ENCODE results near the gene NR1H2.
"Not testable (repeated sequence)": the region's sequence is repeated elsewhere in the genome, so short reads cannot be mapped to it uniquely, and the experiment has no call there.

The NR1H2 gene

DNA sequence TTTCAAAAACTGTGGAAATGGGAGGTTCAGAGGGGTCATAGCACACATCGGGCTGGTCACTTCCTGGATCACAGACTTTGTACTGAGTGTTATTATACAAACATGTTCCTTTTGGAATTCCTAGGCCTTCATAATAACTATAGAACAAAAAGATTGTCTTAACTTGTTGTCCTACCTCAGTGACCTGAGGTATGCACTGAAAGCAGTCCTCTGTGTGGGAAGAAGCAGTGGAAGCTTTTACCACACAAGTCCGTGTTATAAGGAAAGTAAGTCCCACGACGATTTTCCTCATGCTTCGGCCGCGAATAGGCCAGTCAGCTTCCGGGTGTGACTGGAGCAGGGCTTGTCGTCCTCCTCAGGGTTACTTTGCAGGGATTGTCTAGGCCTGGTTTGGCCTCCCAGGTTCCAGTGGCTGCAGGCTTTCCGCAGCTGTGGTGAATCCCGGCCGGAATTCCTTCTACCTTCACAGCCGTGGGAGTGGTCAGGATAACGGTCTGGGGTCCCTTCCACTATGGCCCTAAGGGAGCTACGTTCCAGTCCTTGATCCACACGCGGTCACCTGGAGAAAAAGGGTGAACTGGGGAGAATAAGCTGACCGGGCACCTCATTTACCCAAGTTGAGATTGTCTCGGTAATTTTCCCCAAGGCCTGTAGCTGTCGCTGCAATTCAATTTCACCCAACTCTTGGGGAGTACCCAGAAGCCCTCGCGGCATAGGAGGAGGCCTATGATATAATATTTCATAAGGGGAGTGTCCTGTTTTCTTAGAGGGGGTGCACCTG, 26.8 kb upstream of the NR1H2 start:
- no peak for ATAC-seq
- TF ChIP-seq RARB (CRISPR knock-in tag; IDR thresholded peaks at IDR 0.05), result no peak
- TF ChIP-seq CSDC2 (CRISPR knock-in tag; IDR thresholded peaks at IDR 0.05), result no peak
- TF ChIP-seq ISL1 (CRISPR knock-in tag; IDR thresholded peaks at IDR 0.05), result no peak
- TF ChIP-seq TSHZ2 (CRISPR knock-in tag; IDR thresholded peaks at IDR 0.05), result no peak
- TF ChIP-seq SNAI2 (CRISPR knock-in tag; IDR thresholded peaks at IDR 0.05), result no peak
- TF ChIP-seq ZNF565 (CRISPR knock-in tag; conservative IDR thresholded peaks at IDR 0.05; ENCODE audit: low read depth), result no peak
- TF ChIP-seq CSRNP3 (CRISPR knock-in tag; IDR thresholded peaks at IDR 0.05), result no peak
- no peak for TF ChIP-seq GLIS3 (CRISPR knock-in tag; IDR thresholded peaks at IDR 0.05)
- TF ChIP-seq TOX (CRISPR knock-in tag; IDR thresholded peaks at IDR 0.05; ENCODE audit: borderline replicate concordance), result no peak
- TF ChIP-seq ESRRG (CRISPR knock-in tag; IDR thresholded peaks at IDR 0.05), result no peak
- TF ChIP-seq, protein P1, sequence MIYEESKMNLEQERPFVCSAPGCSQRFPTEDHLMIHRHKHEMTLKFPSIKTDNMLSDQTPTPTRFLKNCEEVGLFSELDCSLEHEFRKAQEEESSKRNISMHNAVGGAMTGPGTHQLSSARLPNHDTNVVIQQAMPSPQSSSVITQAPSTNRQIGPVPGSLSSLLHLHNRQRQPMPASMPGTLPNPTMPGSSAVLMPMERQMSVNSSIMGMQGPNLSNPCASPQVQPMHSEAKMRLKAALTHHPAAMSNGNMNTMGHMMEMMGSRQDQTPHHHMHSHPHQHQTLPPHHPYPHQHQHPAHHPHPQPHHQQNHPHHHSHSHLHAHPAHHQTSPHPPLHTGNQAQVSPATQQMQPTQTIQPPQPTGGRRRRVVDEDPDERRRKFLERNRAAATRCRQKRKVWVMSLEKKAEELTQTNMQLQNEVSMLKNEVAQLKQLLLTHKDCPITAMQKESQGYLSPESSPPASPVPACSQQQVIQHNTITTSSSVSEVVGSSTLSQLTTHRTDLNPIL (CRISPR knock-in tag; IDR thresholded peaks at IDR 0.05; ENCODE audit: low read depth), result no peak
- TF ChIP-seq PPARA (CRISPR knock-in tag; IDR thresholded peaks at IDR 0.05; ENCODE audit: borderline replicate concordance), result no peak
- TF ChIP-seq, protein P2, sequence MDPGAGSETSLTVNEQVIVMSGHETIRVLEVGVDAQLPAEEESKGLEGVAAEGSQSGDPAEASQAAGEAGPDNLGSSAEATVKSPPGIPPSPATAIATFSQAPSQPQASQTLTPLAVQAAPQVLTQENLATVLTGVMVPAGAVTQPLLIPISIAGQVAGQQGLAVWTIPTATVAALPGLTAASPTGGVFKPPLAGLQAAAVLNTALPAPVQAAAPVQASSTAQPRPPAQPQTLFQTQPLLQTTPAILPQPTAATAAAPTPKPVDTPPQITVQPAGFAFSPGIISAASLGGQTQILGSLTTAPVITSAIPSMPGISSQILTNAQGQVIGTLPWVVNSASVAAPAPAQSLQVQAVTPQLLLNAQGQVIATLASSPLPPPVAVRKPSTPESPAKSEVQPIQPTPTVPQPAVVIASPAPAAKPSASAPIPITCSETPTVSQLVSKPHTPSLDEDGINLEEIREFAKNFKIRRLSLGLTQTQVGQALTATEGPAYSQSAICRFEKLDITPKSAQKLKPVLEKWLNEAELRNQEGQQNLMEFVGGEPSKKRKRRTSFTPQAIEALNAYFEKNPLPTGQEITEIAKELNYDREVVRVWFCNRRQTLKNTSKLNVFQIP (CRISPR knock-in tag; IDR thresholded peaks at IDR 0.05; ENCODE audit: borderline replicate concordance, low read depth), result no peak
- TF ChIP-seq ZC3H10 (CRISPR knock-in tag; IDR thresholded peaks at IDR 0.05), result no peak

DNA sequence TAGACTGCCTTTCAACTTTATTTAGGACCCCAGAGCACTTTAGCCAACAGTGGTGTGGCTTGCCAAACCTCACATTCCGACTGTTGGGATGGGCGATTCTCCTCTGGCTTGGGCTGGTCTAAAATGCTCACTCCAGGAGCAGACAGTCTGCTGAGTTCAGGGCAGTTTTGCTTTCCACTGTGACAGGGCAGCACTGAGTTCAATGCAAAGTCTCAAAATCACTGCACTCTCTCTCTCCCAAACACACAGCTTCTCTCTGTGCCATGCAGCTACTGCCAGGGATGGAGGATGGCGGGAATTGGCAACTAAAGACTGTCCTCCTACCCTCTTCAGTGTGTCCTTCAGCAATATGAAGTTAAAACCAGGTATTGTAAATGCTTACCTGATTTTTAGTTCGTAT, 24.0 kb upstream of the NR1H2 start:
- TF ChIP-seq CSRNP3 (CRISPR knock-in tag; IDR thresholded peaks at IDR 0.05), result no peak
- TF ChIP-seq TSHZ2 (CRISPR knock-in tag; IDR thresholded peaks at IDR 0.05), result no peak
- no peak for TF ChIP-seq ISL1 (CRISPR knock-in tag; IDR thresholded peaks at IDR 0.05)
- no peak for TF ChIP-seq PPARA (CRISPR knock-in tag; IDR thresholded peaks at IDR 0.05; ENCODE audit: borderline replicate concordance)
- no peak for TF ChIP-seq ZFP30 (CRISPR knock-in tag; IDR thresholded peaks at IDR 0.05)
- no peak for TF ChIP-seq CSDC2 (CRISPR knock-in tag; IDR thresholded peaks at IDR 0.05)
- TF ChIP-seq ZFP3 (CRISPR knock-in tag; IDR thresholded peaks at IDR 0.05), result no peak
- TF ChIP-seq, protein P2 (CRISPR knock-in tag; IDR thresholded peaks at IDR 0.05; ENCODE audit: borderline replicate concordance, low read depth), result no peak
- no peak for TF ChIP-seq ZNF70 (CRISPR knock-in tag; IDR thresholded peaks at IDR 0.05)
- TF ChIP-seq ZNF565 (CRISPR knock-in tag; conservative IDR thresholded peaks at IDR 0.05; ENCODE audit: low read depth), result no peak
- no peak for TF ChIP-seq BACH2 (CRISPR knock-in tag; IDR thresholded peaks at IDR 0.05; ENCODE audit: borderline replicate concordance)
- TF ChIP-seq ARNTL (CRISPR knock-in tag; IDR thresholded peaks at IDR 0.05; ENCODE audit: borderline replicate concordance, low read depth), result no peak
- no peak for ATAC-seq

GRCh38 chr19:50353487-50353880, 22.8 kb upstream of the NR1H2 start:
- not testable (repeated sequence) for ATAC-seq

Measured in SK-N-SH treated with all-trans-retinoic acid at 6 μM for 48 hours (cell line).